Measurements from ENCODE around the gene CDO1. TPM values are rescaled to one million over a fixed set of nuclear protein-coding genes. Genes with fewer than 3 reads are reported as not detected.

CDO1 gene
- total RNA-seq, 4 donors from 2014 or later = 1.2 to 10.7 (median 3.2) TPM

DNA sequence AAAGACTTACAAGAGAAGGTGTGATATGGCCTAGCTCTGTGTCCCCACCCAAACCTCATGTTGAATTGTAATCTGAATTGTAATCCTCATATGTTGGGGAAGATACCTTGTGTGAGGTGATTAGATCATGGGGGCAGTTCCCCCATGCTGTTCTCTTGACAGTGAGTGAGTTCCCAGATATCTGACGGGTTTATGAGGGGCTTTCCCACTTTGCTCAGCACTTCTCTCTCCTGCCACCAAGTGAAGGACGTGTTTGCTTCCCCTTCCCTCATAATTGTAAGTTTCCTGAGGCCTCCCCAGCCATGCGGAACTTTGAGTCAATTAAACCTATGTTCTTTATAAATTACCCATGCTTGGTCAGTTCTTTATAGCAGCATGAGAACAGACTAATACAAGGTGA lies 49.0 kb downstream of the CDO1 start:
- no peaks in the 10 kb centered on the region for H3K36me3 ChIP-seq
- no peaks in the 10 kb centered on the region for H3K27me3 ChIP-seq
- no peak overlapping the region for H3K27ac ChIP-seq
- no peak for DNase-seq
- no peaks in the 10 kb centered on the region for H3K4me1 ChIP-seq
- no peak overlapping the region for H3K4me3 ChIP-seq
- TF ChIP-seq CTCF (IDR thresholded peaks at IDR 0.05) (no peak), POLR2A (IDR thresholded peaks at IDR 0.05) (no peak)
- no peaks in the 10 kb centered on the region for H3K9me3 ChIP-seq

DNA sequence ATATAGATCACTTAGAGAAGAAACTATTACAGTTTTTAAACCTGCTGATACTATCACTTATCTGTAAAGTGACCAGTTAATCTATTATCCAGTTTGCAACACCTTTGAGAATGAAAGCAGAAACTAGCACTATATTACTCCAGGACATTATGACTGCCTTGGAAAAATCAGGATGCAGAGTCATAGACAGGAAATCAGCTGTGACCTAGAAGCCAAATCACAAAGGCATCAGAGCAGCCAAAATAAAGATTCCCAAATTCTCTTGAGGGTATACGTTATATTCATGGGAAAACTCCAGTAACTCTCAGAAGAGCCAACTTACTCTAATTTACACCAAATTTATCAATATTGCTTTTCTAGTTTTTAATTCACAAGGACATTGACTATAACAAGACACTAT lies 49.9 kb downstream of the CDO1 start:
- TF ChIP-seq CTCF (IDR thresholded peaks at IDR 0.05) = no peak
- TF ChIP-seq POLR2A (IDR thresholded peaks at IDR 0.05) = no peak

GRCh38 chr5:115758356-115758755 lies 58.1 kb downstream of the CDO1 start:
- H3K4me3 ChIP-seq = no peak overlapping the region
- DNase-seq = no peak
- no peaks in the 10 kb centered on the region for H3K9me3 ChIP-seq
- no peaks in the 10 kb centered on the region for H3K36me3 ChIP-seq
- no peak overlapping the region for H3K27ac ChIP-seq
- no peaks in the 10 kb centered on the region for H3K27me3 ChIP-seq
- no peaks in the 10 kb centered on the region for H3K4me1 ChIP-seq
- TF ChIP-seq CTCF (IDR thresholded peaks at IDR 0.05) (no peak), POLR2A (IDR thresholded peaks at IDR 0.05) (no peak)

More for the DNA sequence above, 49.9 kb downstream of the CDO1 start:
- Histone ChIP-seq H3K27me3 (no peaks in the 10 kb centered on the region), H3K27ac (no peak overlapping the region), H3K4me3 (no peak overlapping the region), H3K36me3 (no peaks in the 10 kb centered on the region), H3K4me1 (no peaks in the 10 kb centered on the region), H3K9me3 (no peaks in the 10 kb centered on the region)
- DNase-seq = no peak

DNA sequence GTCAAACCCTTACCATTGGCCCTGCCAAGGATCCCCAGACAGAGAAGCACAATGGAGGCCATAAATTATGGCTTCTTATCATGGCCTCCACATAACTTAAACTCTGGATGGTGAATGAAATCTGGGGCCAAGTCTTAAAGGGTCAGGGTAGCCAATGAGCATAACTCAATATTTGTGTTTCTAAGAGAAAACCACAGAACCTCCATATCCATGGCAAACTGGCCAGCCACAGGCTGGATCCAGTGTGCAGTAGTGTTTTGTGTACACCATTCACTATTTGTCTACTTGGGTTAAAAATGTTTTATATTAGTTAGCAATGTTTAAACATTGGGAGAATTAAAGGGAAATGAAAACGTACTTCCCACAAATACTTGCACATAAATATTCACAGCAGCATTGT lies 60.8 kb downstream of the CDO1 start:
- TF ChIP-seq CTCF (IDR thresholded peaks at IDR 0.05) = no peak
- no peak for TF ChIP-seq POLR2A (IDR thresholded peaks at IDR 0.05)
- H3K27ac ChIP-seq = no peak overlapping the region
- H3K36me3 ChIP-seq = no peaks in the 10 kb centered on the region
- no peaks in the 10 kb centered on the region for H3K4me1 ChIP-seq
- no peaks in the 10 kb centered on the region for H3K9me3 ChIP-seq
- no peak overlapping the region for H3K4me3 ChIP-seq
- no peak for DNase-seq
- no peaks in the 10 kb centered on the region for H3K27me3 ChIP-seq

Small RNA genes within 50 kb of the gene (small RNA-seq; reads per million reads assigned to genes)
- 0 to 0.12 reads per million in 2 donors for gene RNU2-49P

Other genes with a start within 250 kb of the CDO1 start
- gene TICAM2, start 214.2 kb downstream of the CDO1 start, total RNA-seq = 1 to 10 TPM in 1 of 4 donors, under 1 TPM in 1, not detected in 2; 0.80 to 3.3 TPM
- 100 to 1,000 TPM in 2 of 4 donors, 10 to 100 TPM in 2; 36.3 to 119 (median 99.7) TPM for gene TMED7, start 190.6 kb downstream of the CDO1 start, total RNA-seq
- 10 to 100 TPM; 37.1 to 46.1 (median 41.8) TPM for gene ATG12, start 24.9 kb upstream of the CDO1 start, total RNA-seq
- 100 to 1,000 TPM in 1 of 4 donors, 10 to 100 TPM in 3; 47.2 to 113 (median 77.9) TPM for gene AP3S1, start 25.3 kb upstream of the CDO1 start, total RNA-seq
- gene LVRN, start 145.8 kb upstream of the CDO1 start, total RNA-seq = 10 to 100 TPM in 1 of 4 donors, 1 to 10 TPM in 3; 2.7 to 10.6 (median 4.9) TPM
- not detected for gene ARL14EPL, start 215.8 kb upstream of the CDO1 start, total RNA-seq

All from Peyer's patch (tissue), 4 donors.